ENCODE measurements around the gene NAV2.

DNA sequence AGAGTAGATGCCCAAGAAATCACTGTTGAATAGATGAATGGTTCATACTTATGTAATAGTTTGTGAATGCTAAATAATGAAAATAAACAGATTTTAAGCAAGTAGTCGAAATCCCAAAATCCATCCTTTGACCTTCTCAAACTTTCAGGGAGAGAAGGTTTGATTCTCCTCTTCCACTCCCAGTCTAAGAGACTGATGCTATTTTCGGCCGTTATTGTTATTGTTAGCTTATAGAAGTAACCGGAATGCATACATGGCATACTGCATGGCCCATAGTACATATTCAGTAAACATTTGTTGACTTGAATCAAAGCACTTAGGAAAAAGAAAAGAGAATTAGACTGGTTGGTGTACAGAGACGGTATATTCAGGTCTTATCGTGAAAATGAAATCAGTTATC is 76.6 kb downstream of the NAV2 start:
- TF ChIP-seq, protein P1, sequence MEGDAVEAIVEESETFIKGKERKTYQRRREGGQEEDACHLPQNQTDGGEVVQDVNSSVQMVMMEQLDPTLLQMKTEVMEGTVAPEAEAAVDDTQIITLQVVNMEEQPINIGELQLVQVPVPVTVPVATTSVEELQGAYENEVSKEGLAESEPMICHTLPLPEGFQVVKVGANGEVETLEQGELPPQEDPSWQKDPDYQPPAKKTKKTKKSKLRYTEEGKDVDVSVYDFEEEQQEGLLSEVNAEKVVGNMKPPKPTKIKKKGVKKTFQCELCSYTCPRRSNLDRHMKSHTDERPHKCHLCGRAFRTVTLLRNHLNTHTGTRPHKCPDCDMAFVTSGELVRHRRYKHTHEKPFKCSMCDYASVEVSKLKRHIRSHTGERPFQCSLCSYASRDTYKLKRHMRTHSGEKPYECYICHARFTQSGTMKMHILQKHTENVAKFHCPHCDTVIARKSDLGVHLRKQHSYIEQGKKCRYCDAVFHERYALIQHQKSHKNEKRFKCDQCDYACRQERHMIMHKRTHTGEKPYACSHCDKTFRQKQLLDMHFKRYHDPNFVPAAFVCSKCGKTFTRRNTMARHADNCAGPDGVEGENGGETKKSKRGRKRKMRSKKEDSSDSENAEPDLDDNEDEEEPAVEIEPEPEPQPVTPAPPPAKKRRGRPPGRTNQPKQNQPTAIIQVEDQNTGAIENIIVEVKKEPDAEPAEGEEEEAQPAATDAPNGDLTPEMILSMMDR (conservative IDR thresholded peaks at IDR 0.05 in 1 of 2, IDR thresholded peaks at IDR 0.05 in 1 of 2; ENCODE audit: extremely low read depth in 1 of 2, insufficient read depth in 1 of 2, low read depth in 1 of 2, low read length in 2 of 2), result no peak
- no peak for TF ChIP-seq EZH2 (IDR thresholded peaks at IDR 0.05; ENCODE audit: borderline replicate concordance, low read length)
